ENCODE measurements around the gene ZBTB20. TPM values are rescaled to one million over a fixed set of nuclear protein-coding genes. Genes with fewer than 3 reads are reported as not detected.
A peak's percentile ranks its signal among the peaks of the same experiment; 100 is the strongest.

Gene ZBTB20
- total RNA-seq, 2 donors from 2014 or later, result 55.3 to 61.2 TPM

GRCh38 chr3:114480442-114480841, 666.6 kb downstream of the ZBTB20 start:
- no peak overlapping the region for H3K4me3 Mint-ChIP-seq
- ATAC-seq (no peak), DNase-seq (no peak)
- no peaks in the 10 kb centered on the region for H3K27me3 Mint-ChIP-seq
- H3K4me1 Mint-ChIP-seq, result peaks cover 17% of the 10 kb centered on the region
- H3K9me3 ChIP-seq (ENCODE audit: control insufficient read depth, low read length, poor library complexity, severe bottlenecking), result no peaks in the 10 kb centered on the region
- no peak overlapping the region for H3K27ac Mint-ChIP-seq
- no peaks in the 10 kb centered on the region for H3K36me3 Mint-ChIP-seq (ENCODE audit: low read depth)

DNA sequence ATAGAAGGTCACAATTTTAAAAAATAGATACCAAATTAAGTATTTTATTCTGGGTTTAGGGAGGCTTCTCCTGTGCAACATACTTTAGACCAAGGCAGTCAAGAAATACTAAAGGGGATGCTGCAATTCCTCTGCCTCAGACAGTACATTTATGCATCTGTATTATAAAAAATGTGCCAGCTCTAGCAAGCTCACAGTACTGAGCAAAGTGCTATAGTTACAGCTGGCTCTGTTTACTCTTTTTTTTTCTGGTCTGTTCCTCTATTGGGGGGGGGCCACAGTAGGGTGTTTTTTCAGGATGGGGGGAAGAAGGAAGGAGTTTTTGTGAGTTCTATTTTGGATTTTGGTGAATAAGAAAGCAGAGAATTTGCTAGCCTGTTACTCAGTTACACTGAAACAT, 668.3 kb downstream of the ZBTB20 start:
- no peak for ATAC-seq
- no peak overlapping the region for H3K4me3 Mint-ChIP-seq
- no peak for DNase-seq

GRCh38 chr3:114476511-114476910, 670.6 kb downstream of the ZBTB20 start:
- H3K36me3 Mint-ChIP-seq (ENCODE audit: low read depth), result no peaks in the 10 kb centered on the region
- no peak overlapping the region for H3K27ac Mint-ChIP-seq
- ATAC-seq (no peak), DNase-seq (no peak)
- no peaks in the 10 kb centered on the region for H3K9me3 ChIP-seq (ENCODE audit: control insufficient read depth, low read length, poor library complexity, severe bottlenecking)
- H3K27me3 Mint-ChIP-seq, result no peaks in the 10 kb centered on the region
- H3K4me3 Mint-ChIP-seq, result no peak overlapping the region
- H3K4me1 Mint-ChIP-seq, result peaks cover 8% of the 10 kb centered on the region

More for the DNA sequence above, 668.3 kb downstream of the ZBTB20 start:
- no peak overlapping the region for H3K27ac Mint-ChIP-seq
- no peaks in the 10 kb centered on the region for H3K9me3 ChIP-seq (ENCODE audit: control insufficient read depth, low read length, poor library complexity, severe bottlenecking)
- peaks cover 17% of the 10 kb centered on the region for H3K4me1 Mint-ChIP-seq
- no peaks in the 10 kb centered on the region for H3K27me3 Mint-ChIP-seq
- no peaks in the 10 kb centered on the region for H3K36me3 Mint-ChIP-seq (ENCODE audit: low read depth)

GRCh38 chr3:114471478-114471877, 675.6 kb downstream of the ZBTB20 start:
- H3K9me3 ChIP-seq (ENCODE audit: control insufficient read depth, low read length, poor library complexity, severe bottlenecking), result no peaks in the 10 kb centered on the region
- Mint-ChIP-seq H3K4me1 (peaks cover 8% of the 10 kb centered on the region), H3K4me3 (no peak overlapping the region), H3K27me3 (no peaks in the 10 kb centered on the region), H3K27ac (no peak overlapping the region), H3K36me3 (ENCODE audit: low read depth) (peaks cover 2% of the 10 kb centered on the region)
- no peak for ATAC-seq
- DNase-seq, result no peak

DNA sequence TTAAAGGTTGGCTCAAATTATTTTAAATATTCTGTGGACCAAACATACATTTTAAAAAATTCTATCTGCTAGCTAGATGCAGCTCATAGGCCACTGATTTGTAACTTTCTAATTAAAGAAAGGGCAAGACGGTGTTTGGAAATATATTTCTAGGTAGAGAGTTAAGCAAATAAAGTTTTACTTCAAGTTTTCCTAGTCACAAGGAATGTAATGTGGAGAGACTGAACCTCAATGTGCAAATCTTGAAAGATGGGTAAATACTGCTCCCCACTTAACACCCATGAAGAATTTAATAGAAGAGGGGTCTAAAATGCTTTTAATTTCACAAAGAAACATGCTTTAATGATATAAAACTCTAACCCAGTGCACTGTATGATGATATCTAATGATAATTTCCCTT, 678.0 kb downstream of the ZBTB20 start:
- H3K27ac Mint-ChIP-seq, result no peak overlapping the region
- H3K36me3 Mint-ChIP-seq (ENCODE audit: low read depth), result peaks cover 2% of the 10 kb centered on the region
- ATAC-seq, result no peak
- H3K4me1 Mint-ChIP-seq, result peaks cover 8% of the 10 kb centered on the region
- H3K27me3 Mint-ChIP-seq, result no peaks in the 10 kb centered on the region
- H3K9me3 ChIP-seq (ENCODE audit: control insufficient read depth, low read length, poor library complexity, severe bottlenecking), result no peaks in the 10 kb centered on the region
- H3K4me3 Mint-ChIP-seq, result no peak overlapping the region
- DNase-seq, result no peak

GRCh38 chr3:114466816-114467215, 680.3 kb downstream of the ZBTB20 start:
- Mint-ChIP-seq H3K4me3 (no peak overlapping the region), H3K36me3 (ENCODE audit: low read depth) (peaks cover 2% of the 10 kb centered on the region), H3K27ac (no peak overlapping the region), H3K4me1 (peaks cover 8% of the 10 kb centered on the region), H3K27me3 (no peaks in the 10 kb centered on the region)
- no peak for DNase-seq
- no peak for ATAC-seq
- H3K9me3 ChIP-seq (ENCODE audit: control insufficient read depth, low read length, poor library complexity, severe bottlenecking), result no peaks in the 10 kb centered on the region

GRCh38 chr3:114466251-114466650, 680.8 kb downstream of the ZBTB20 start:
- peaks cover 4% of the 10 kb centered on the region for H3K4me1 Mint-ChIP-seq
- H3K36me3 Mint-ChIP-seq (ENCODE audit: low read depth), result peaks cover 1% of the 10 kb centered on the region
- no peak for DNase-seq
- H3K9me3 ChIP-seq (ENCODE audit: control insufficient read depth, low read length, poor library complexity, severe bottlenecking), result no peaks in the 10 kb centered on the region
- no peak overlapping the region for H3K4me3 Mint-ChIP-seq
- no peaks in the 10 kb centered on the region for H3K27me3 Mint-ChIP-seq
- no peak overlapping the region for H3K27ac Mint-ChIP-seq
- no peak for ATAC-seq

- no peak for DNase-seq
- H3K4me3 Mint-ChIP-seq, result no peak overlapping the region
- peaks cover 3% of the 10 kb centered on the region for H3K4me1 Mint-ChIP-seq
- H3K9me3 ChIP-seq (ENCODE audit: control insufficient read depth, low read length, poor library complexity, severe bottlenecking), result no peaks in the 10 kb centered on the region
- H3K27me3 Mint-ChIP-seq, result no peaks in the 10 kb centered on the region
- no peak for ATAC-seq
- H3K36me3 Mint-ChIP-seq (ENCODE audit: low read depth), result no peaks in the 10 kb centered on the region
- H3K27ac Mint-ChIP-seq, result no peak overlapping the region
Measured at GRCh38 chr3:114464548-114464947, 682.5 kb downstream of the ZBTB20 start.

DNA sequence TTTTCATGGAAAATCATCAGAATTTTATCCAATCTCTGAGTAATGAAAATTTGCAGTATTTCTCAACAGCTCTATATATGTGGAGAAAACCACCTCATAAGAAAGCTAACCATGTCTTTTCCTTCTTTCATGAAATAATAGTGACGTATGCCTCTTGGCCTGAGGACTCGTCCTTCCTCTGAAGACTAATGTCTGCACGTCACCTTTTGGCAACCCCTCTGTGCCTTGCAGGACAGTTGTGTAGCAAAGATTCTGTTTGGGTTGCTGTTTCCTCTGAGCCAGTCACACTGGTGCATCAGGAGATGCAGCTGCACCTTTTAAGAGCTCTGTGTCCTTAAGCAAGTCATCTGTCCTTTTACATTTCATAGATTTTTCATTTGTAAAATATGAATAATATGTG, 684.3 kb downstream of the ZBTB20 start:
- Mint-ChIP-seq H3K27me3 (no peaks in the 10 kb centered on the region), H3K27ac (peak overlapping the region; percentile 11), H3K4me1 (peaks cover 3% of the 10 kb centered on the region), H3K36me3 (ENCODE audit: low read depth) (no peaks in the 10 kb centered on the region), H3K4me3 (no peak overlapping the region)
- no peak for DNase-seq
- no peaks in the 10 kb centered on the region for H3K9me3 ChIP-seq (ENCODE audit: control insufficient read depth, low read length, poor library complexity, severe bottlenecking)
- ATAC-seq, result no peak

DNA sequence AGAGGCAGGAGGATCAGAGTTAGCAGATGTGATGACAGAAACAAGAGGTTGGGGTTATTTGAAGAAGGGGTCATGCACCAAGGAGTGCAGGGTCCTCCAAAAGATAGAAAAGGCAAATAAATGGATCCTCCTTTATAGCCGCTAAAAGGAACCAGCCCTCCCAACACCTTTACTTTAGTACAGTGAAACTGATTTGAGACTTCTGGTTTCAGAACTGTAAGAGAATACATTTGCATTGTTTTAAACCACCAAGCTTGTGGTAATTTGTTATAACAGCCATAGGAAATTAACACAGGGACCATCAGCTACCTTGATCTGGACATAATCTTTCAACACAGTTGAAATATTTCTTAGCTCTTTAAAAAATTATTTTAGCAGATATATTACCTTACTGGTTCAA, 686.6 kb downstream of the ZBTB20 start:
- no peaks in the 10 kb centered on the region for H3K27me3 Mint-ChIP-seq
- H3K4me1 Mint-ChIP-seq, result no peaks in the 10 kb centered on the region
- H3K9me3 ChIP-seq (ENCODE audit: control insufficient read depth, low read length, poor library complexity, severe bottlenecking), result no peaks in the 10 kb centered on the region
- ATAC-seq, result no peak
- no peak overlapping the region for H3K27ac Mint-ChIP-seq
- H3K36me3 Mint-ChIP-seq (ENCODE audit: low read depth), result no peaks in the 10 kb centered on the region
- DNase-seq, result no peak
- H3K4me3 Mint-ChIP-seq, result no peak overlapping the region

DNA sequence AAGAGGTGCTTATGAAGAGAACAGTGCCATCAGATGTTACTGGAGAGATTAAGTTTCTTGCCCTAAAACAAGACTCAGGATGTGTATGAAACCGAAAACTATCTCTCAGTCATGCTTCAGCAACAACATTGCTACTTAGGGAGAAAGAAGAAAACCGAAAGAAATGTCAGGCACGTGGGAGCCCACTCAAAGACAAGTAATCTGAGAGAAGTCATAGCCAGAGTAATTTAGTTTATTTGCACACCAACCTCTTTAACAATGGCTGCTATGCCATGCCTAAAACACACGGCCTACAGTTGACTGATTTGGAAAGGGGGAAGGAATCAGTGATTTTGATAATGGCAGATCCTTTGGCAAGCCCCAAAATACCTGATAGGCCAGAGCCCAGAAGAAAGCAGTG, 690.3 kb downstream of the ZBTB20 start:
- DNase-seq (no peak), ATAC-seq (no peak)
- no peaks in the 10 kb centered on the region for H3K36me3 Mint-ChIP-seq (ENCODE audit: low read depth)
- no peaks in the 10 kb centered on the region for H3K27me3 Mint-ChIP-seq
- H3K4me1 Mint-ChIP-seq, result peaks cover 3% of the 10 kb centered on the region
- no peaks in the 10 kb centered on the region for H3K9me3 ChIP-seq (ENCODE audit: control insufficient read depth, low read length, poor library complexity, severe bottlenecking)
- H3K27ac Mint-ChIP-seq, result no peak overlapping the region
- H3K4me3 Mint-ChIP-seq, result no peak overlapping the region

GRCh38 chr3:114455432-114455831, 691.7 kb downstream of the ZBTB20 start:
- H3K9me3 ChIP-seq (ENCODE audit: control insufficient read depth, low read length, poor library complexity, severe bottlenecking), result no peaks in the 10 kb centered on the region
- ATAC-seq (no peak), DNase-seq (no peak)
- Mint-ChIP-seq H3K36me3 (ENCODE audit: low read depth) (no peaks in the 10 kb centered on the region), H3K4me1 (peaks cover 9% of the 10 kb centered on the region), H3K4me3 (no peak overlapping the region), H3K27ac (no peak overlapping the region), H3K27me3 (no peaks in the 10 kb centered on the region)

GRCh38 chr3:114454551-114455251, 692.4 kb downstream of the ZBTB20 start:
- Mint-ChIP-seq H3K4me1 (peaks cover 9% of the 10 kb centered on the region), H3K4me3 (no peak overlapping the region), H3K27me3 (no peaks in the 10 kb centered on the region), H3K36me3 (ENCODE audit: low read depth) (no peaks in the 10 kb centered on the region), H3K27ac (no peak overlapping the region)
- no peak for ATAC-seq
- no peaks in the 10 kb centered on the region for H3K9me3 ChIP-seq (ENCODE audit: control insufficient read depth, low read length, poor library complexity, severe bottlenecking)
- DNase-seq, result no peak

DNA sequence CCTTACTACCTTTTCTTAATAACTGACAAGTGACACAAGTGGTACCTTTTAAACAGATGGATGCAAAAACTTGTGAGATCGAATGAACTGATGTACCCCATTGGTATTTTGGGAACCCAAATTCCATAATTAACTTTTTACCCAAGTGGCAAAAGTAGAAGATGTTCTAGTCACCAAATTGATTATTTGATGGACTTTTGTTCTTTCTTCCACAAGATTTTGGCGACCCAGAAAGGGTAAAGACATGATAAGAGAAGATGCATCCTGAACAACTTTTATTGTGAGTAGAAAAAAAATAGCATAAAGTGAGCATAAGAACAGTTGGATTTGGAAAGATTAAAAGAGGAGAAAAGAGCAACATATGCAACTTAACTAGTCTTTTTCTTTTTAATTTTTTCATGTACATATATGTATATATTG, 693.7 kb downstream of the ZBTB20 start:
- ATAC-seq (no peak), DNase-seq (no peak)
- Mint-ChIP-seq H3K27me3 (no peaks in the 10 kb centered on the region), H3K4me1 (peaks cover 11% of the 10 kb centered on the region), H3K36me3 (ENCODE audit: low read depth) (no peaks in the 10 kb centered on the region), H3K4me3 (peak overlapping the region; percentile 75), H3K27ac (no peak overlapping the region)
- H3K9me3 ChIP-seq (ENCODE audit: control insufficient read depth, low read length, poor library complexity, severe bottlenecking), result no peaks in the 10 kb centered on the region

All from T-helper 17 cell (primary cell).